Measurements from ENCODE around the gene TNRC6C.

Gene TNRC6C, protein sequence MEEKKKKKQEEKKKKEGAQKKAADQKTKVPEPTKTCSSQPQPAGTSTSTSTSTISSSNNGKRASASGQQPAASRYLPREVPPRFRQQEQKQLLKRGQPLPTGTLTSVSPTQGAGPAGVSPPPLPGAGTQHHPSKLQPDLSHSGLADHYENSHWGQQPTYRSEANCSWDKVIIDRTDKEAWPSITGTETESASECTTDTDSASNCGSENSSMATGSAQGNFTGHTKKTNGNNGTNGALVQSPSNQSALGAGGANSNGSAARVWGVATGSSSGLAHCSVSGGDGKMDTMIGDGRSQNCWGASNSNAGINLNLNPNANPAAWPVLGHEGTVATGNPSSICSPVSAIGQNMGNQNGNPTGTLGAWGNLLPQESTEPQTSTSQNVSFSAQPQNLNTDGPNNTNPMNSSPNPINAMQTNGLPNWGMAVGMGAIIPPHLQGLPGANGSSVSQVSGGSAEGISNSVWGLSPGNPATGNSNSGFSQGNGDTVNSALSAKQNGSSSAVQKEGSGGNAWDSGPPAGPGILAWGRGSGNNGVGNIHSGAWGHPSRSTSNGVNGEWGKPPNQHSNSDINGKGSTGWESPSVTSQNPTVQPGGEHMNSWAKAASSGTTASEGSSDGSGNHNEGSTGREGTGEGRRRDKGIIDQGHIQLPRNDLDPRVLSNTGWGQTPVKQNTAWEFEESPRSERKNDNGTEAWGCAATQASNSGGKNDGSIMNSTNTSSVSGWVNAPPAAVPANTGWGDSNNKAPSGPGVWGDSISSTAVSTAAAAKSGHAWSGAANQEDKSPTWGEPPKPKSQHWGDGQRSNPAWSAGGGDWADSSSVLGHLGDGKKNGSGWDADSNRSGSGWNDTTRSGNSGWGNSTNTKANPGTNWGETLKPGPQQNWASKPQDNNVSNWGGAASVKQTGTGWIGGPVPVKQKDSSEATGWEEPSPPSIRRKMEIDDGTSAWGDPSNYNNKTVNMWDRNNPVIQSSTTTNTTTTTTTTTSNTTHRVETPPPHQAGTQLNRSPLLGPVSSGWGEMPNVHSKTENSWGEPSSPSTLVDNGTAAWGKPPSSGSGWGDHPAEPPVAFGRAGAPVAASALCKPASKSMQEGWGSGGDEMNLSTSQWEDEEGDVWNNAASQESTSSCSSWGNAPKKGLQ (N-terminal part only)

DNA sequence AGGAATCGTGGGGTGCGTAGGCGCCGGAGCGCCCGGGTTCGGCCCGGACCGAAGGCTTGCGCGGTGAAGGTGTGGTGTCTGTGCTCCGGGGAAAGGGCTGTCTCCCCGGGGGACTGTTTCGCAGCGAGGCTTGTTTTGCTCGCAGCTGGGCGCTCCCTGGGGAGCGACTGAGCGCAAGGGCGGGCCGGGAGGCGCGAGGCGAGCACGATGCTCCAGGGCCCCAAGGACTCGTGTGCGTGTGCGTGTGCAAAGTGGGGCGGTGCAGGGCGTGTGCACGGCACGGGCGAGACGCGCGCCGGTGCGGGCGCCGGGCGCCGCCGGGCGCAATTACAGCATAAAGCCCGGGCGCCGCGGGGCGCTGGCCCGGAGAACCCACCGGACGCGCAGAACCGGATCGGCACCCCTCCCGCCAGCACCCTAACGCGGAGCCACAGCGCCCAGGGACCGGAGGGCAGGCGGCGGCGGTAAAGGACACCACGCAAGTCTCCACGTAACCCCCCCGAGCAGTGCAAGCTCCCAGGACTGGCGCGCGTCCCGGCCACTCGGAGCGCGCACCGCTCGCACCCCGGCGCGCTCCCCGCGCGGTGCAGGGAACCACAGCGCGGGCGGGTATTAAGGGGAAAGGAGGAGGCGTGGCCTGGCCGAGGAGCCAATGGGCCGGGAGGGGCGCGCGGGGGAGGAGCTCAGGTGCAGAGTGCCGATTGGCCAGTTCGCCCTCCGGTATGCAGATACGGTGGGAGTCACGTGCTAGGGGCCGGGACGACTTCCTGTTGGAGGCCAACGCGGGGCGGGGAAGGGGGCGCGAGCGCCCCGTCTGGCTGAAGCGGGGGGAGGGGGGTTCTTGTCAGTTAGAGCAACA, at the start of gene TNRC6C:
TSS of gene TNRC6C (plus strand) at position 847 of the 859 bp plus-strand sequence. CDS start 45,504 bp downstream, outside the sequence.
- peak; percentile 99 to 100 for DNase-seq (ENCODE audit: low read depth in 2 of 2, low spot score in 1 of 2)

DNA sequence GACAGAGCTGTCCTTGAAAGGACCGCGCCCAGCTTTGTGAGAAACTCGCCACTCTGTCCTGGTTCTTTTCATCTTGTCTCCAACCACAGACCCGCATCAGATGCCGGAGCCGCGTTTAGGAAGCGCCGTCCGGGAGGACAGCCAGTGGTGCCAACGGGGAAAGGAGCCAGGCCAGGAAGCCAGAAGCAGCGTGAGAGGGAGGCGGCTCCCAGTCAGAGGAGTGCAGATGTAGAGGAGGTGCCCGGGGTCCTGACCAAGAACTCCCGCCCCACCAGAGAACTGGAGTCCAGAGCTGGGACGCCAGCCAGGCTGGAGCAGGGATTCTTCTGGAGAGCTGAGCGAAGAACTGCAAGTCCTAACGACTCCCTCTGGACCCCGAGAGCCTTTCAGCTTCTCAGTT, 49.3 kb upstream of the TNRC6C start:
- DNase-seq (ENCODE audit: low read depth in 2 of 2, low spot score in 1 of 2): no peak

DNA sequence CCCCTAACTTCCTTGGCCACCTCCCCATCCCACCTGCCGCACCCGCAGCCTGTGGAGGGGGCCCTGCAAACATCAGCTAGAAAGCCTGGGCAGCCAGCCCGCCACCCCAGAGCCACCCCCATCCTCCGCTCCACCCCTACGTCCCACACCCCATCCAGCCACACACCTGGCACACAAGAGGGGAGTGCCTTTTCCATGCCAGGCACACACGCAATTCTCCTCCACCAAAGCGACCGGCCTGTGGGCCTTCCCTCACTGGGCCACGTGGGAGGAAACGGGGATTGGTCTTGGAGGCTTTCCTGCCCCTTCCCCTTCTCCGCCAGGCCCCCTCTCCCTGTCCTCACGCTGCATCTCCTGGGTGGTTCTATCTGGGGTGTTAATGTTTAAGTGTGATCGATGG, 48.7 kb upstream of the TNRC6C start:
- DNase-seq (ENCODE audit: low read depth in 2 of 2, low spot score in 1 of 2): no peak

DNA sequence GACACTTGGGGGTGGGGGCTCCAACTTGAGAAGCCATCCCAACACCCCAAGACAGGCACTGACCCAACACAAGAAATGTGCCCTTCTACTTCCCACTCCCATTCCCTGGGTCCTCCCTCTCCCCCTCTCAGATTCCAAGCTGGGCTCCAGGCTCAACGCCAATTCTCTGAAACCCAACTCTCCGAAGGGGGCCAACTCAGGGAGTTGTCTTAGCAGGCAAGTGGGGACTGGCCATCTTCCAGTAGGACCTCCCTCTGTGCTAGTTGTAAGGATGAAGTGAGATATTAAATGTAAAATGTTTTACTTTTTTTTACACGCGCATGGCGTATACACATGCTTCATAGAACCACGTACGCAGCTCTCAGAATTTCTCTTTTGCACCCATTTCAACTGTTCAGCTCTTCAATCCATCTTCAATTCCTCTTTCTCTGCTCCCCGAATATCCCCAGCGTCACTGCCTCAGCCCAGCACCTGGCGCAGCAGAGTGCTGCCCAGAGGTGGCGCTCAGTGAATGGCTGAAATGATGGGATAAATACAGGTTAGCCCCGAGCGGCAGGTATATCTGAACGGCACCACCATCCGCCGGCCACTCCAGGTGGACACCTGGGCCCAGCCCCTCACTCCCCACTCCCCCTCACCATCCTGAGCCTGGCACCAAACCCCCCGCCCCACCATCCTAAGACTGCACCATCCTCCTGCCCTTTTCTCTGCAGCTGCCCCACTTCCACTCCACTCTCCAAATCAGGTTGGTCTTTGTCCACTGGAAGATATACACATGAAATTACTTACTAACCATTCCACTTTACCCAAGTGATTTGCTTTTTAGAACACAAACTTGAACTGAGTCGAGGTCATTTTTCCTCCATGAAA, 43.9 kb upstream of the TNRC6C start:
- no peak for DNase-seq (ENCODE audit: low read depth in 2 of 2, low spot score in 1 of 2)

DNA sequence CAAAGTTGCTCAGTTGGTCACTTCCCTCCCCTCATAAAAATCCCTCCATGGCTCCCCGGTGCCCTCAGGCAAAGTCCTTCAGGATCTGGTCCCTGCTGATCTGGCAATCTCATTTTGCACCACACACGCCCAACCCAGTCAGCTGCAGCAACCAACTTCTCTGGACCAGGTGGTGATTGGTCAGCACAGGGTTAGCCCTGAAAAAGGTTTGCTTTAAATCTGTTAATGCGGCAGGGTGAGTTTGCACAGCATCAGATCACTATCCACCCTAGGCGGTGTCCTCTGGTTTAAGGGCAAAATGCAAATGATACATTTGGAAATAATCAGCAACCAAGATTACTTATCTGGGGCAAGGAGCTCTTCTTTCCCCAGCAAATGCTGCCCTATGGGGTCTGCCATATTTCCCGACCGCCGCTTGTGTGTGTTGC, 42.9 kb upstream of the TNRC6C start:
- no peak for DNase-seq (ENCODE audit: low read depth in 2 of 2, low spot score in 1 of 2)

DNA sequence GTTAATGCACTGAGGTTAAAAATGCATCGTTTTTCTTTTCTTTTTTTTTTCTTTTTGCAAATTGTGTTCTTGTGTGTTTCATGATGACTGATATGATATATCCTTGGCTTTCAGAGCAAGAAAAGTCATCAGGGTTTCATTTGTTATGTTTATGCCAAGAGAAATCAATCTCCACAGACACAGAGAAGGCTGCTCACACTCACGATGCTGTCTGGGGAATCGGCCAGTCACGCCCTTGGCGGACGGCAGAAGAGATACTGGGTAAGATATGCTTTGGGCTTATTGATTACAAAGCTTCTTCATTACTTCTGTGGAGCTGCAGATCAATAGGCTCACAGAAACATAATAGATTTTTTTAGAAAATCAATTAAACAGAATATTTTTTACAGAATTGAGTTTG, 42.2 kb upstream of the TNRC6C start:
- DNase-seq (ENCODE audit: low read depth in 2 of 2, low spot score in 1 of 2): no peak

DNA sequence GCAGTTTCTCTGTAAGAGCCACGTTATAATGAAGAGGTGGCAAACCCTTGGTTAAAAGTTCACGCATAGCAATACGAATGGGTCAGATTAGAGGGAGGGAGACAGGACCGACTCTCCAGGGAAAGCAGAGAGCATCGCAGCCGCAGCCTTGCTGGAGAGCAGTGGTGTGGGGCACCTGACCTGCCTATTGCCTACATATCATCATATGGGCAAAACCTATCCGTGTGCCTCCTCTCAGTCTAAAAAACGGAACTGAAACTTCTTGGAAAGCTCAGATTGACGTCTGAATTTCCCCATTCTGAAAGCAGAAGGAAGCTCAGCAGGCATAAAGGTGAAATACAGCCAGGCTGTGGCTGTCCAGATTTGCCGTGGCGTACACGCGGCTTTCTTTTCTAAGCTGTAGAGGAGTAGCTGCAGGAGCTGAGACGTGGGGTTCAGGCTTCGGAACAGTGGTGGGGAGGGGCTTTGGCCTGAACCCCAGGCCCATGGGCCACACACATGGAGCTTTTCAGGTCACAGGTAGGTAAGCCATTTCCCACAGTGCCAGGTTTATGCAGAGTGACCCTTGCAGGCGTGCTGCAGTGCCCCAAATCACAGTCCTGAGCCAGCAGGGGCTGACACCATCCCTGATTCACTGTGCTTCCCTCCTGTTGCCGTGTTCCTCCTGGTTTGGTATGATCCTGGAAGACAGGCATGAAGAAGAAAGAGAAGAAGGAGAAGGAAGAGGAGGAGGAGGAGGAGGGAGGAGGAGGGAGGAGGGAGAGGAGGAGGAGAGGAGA, 41.6 kb upstream of the TNRC6C start:
- no peak for DNase-seq (ENCODE audit: low read depth in 2 of 2, low spot score in 1 of 2)

DNA sequence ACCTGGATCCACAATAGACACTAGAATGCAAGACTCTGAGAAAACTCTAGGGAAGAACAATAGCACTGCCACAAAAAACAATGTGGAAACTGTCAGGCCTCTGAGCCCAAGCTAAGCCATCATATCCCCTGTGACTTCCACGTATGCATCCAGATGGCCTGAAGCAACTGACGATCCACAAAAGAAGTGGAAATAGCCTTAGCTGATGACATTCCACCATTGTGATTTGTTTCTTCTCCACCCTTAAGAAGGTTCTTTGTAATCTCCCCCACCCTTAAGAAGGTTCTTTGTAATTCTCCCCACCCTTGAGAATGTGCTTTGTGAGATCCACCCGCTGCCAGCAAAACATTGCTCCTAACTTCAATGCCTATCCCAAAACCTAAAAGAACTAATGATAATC, 39.2 kb upstream of the TNRC6C start:
- DNase-seq (ENCODE audit: low read depth in 2 of 2, low spot score in 1 of 2): no peak

DNA sequence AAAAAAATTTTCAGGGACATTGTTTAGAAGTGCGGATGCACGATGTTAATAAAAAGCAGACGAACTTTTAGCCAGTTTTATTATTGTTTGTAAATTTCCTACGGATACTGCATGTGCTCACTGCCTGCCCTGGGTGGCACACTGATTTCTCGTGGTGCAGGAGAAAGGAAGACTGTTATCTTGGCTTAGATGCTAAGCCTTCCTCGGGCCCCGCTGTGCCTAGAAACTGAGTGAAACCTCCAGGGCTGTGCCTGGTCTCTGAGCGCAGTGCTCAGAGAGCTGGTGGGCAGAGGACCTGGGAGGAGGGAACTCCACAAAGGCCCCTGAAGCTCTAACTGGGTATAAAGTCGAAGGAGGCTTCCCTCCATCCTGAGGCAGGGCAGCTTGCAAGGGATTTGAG, 35.4 kb upstream of the TNRC6C start:
- DNase-seq (ENCODE audit: low read depth in 2 of 2, low spot score in 1 of 2): no peak

DNA sequence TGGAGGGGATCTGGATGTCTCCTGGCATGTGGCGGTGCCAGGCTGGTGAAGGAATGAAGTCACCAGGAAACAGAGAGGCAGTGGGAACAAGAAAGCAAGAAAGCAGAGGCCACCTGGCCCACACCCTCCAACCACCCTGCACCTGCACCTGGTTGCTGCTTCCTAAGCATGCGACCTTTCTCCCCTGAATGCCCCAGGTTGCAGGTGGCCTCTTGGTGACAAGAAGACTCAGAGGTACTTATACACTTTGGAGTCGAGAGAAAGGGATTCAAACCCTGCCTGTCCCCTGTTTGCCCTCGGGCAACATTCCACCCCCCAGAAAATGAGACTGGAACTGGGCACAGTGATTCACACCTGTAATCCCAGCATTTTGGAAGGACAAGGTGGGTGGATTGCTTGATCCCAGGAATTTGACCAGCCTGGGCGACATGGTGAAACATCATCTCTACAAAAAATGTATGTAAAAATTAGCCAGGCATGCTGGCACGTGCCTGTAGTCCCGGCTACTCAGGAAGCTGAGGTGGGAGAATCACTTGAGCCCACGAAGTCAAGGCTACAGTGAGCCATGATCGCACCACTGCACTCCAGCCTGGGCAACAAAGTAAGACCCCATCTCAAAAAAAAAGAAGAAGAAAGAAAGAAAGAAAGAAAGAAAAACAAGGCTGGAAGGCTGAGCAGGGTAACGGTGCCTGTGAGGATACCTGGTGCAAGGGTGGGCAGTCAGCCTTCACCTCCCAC, 34.6 kb upstream of the TNRC6C start:
- no peak for DNase-seq (ENCODE audit: low read depth in 2 of 2, low spot score in 1 of 2)

DNA sequence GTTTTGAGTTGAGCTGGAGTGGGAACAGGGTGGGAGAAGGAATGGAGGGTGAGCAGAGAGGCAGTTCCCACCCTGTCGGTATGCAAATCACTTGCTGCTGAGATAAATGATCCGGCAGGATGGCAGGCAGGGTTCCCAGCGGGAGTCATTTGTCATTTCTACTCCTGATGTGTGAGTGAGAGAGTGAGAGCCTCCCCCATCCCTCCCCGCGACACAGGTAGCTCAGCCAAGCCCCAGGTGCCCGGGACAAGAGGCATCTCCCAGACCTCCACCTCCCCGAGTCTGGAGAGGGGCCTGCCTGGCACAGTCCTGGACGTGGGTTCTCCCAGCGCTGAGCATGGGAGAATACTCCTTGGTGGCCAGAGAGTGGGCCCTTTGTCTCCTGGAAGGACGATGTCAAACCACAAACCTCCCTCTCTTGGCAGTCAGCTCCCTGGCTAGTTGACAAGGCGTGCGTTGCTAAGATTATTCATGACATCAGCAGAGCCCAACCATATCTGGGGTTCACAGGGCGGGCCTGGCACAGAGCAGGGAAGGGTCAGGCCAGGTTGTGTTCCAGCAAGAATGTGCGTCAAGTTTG, 33.7 kb upstream of the TNRC6C start:
- DNase-seq (ENCODE audit: low read depth in 2 of 2, low spot score in 1 of 2): no peak

DNA sequence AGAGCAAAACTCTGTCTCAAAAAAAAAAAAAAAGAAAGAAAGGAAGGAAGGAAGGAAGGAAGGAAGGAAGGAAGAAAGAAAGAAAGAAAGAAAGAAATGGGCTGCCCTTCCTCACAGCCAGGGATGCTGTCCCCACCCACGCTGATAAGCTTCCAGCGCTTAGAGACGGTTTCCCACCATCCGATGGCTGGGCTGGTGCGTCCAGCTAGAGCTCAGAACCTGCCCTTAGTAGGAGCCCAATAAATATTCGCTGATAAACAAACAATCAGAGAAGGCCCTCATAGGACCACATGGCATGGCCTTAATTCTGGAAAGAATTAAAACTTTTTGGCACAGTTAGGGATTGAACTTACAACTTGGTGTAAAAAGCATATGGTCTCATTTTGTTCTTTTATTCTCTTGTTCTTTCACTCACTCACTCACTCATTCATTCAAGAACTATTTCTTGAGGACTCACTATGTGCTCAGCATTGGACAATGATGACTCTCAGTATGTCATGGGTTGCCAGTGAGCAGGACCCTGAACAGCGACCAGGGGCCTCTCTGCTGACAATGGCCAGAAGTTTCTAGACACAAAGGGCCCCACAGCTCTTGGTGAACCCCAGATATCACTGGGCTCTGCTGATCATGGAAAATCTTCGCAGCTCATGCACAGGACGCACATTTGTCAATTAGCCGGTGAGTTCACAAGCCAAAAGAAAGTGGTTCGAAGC, 32.5 kb upstream of the TNRC6C start:
- no peak for DNase-seq (ENCODE audit: low read depth in 2 of 2, low spot score in 1 of 2)

DNA sequence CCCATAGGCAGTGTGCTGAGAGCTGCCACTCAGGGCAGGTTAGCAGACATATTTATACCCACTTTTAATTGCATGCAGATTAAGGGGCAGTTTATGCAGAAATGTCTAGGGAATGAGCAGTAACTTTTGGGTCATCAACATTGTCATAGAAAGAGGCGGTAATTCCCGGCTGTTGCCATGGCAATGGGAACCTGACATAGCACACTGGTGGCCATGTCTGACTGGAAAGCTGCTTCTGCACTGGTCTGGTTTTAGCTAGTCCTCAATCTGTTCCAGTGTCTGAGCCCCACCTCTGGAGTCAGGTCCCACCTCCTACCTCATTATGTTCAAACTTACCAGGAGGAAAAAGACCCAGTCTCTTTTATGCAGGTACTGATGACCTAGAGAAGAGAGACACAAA, 31.5 kb upstream of the TNRC6C start:
- DNase-seq (ENCODE audit: low read depth in 2 of 2, low spot score in 1 of 2): no peak

DNA sequence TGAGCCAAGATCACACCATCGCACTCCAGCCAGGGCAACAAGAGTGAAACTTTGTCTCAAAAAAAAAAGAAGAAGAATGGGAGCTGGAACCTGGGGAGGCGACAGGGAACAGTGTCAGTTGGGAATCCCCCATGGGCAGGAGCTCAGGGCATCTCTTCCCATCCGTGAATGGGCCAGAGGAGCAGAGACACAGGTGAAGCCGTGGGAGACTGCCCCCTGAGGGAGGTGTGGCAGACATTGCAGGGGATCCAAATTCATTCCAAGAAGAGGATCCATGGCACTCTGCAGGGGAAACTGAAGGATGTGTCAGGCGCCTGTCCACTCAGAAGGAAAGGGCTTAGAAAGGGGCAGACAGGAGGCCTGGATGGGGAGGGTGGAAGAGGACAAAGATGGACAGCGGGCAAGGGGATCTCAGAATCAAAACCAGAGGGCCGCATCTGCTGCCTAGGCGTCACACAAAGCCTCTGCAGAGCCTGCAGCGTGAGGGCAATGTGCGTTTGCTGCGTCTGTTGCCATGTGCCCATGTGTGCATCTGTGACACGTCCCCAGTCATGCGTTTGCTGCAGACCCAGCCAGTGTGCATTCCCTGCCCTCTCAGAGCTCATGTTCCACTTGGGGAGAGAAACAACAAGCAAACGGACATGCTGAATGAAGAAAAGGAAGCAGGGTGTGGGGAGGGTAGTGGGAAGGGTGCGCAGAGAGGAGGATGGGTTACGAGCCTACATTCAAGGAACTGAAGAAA, 30.6 kb upstream of the TNRC6C start:
- DNase-seq (ENCODE audit: low read depth in 2 of 2, low spot score in 1 of 2): no peak

DNA sequence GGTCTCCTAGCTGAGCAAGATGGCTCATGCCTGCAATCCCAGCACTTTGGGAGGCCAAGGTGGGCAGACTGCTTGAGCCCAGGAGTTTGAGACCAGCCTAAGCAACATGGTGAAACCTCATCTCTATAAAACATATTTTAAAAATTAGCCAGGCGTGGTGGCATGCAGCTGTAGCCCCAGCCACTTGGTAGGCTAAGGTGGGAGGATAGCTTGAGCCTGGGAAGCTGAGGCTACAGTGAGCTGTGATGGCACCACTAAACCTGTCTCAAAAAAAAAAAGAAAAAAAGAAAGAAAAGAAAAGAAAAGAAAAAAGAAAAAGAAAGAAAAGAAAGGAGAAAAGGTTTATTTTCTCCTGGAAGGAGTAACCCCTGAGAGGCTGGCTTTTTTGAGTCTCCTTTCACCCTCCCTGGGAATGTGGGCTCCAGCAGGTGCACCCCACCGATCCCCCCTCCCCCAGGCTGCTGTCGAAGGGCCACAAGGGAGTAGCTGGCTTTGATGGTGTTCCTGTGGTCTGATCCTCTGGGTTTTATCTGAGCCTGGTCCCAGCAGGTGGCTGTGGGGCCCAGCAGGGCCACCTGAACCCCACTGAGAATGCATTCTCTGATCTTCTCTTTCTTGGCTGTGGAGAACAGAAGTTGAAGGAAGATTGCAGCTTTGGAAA, 29.9 kb upstream of the TNRC6C start:
- DNase-seq (ENCODE audit: low read depth in 2 of 2, low spot score in 1 of 2): no peak

DNA sequence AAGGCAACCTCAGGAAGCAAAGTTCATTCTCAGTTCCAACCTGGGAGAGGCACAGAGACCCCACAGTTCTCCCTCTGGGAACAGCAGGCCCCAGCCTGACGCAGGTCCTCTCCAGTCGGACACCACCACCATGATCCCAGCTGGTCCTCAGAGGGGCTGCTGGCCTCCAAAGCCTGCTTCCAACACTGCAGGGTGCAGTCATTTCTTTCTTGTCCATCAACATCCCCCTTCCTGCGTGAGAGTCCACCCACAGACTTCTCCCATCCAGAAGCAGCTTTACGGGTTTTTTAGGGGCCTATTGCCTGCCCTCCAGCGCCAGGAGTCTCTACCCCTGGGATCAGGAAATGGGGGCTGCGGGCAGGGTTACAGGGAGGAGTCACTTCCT, 29.3 kb upstream of the TNRC6C start:
- no peak for DNase-seq (ENCODE audit: low read depth in 2 of 2, low spot score in 1 of 2)
